ENCODE results near the gene SPATA9. TPM values are rescaled to one million over a fixed set of nuclear protein-coding genes. Genes with fewer than 3 reads are reported as not detected.
"Not testable (repeated sequence)": the region's sequence is repeated elsewhere in the genome, so short reads cannot be mapped to it uniquely, and the experiment has no call there.

Gene SPATA9
- total RNA-seq, 1 experiment from 2014 or later, result not detected

DNA sequence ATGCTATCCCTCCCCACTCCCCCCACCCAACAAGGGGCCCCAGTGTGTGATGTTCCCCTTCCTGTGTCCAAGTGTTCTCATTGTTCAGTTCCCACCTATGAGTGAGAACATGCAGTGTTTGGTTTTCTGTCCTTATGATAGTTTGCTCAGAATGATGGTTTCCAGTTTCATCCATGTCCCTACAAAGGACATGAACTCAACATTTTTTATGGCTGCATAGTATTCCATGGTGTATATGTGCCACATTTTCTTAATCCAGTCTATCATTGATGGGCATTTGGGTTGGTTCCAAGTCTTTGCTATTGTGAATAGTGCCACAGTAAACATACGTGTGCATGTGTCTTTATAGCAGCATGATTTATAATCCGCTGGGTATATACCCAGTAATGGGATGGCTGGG lies 49.8 kb downstream of the SPATA9 start:
- BruUV-seq (replicated peaks); H4K20me1 ChIP-seq (ENCODE audit: insufficient read depth); intact Hi-C loops (cut with micrococcal nuclease); H3K36me3 ChIP-seq (ENCODE audit: control insufficient read depth in 1 of 2, insufficient read depth in 2 of 2, low read length in 2 of 2); H3K4me2 ChIP-seq (ENCODE audit: low read length); H3K79me2 ChIP-seq (ENCODE audit: insufficient read depth, low read length); H3K9me3 ChIP-seq (ENCODE audit: control insufficient read depth in 1 of 2, insufficient read depth in 1 of 2, low read depth in 1 of 2, low read length in 2 of 2); DNase-seq (ENCODE audit: low read depth, low spot score); H3K9me2 ChIP-seq (ENCODE audit: insufficient read depth); CTCF ChIA-PET; H3K4me3 ChIP-seq (replicated peaks in 1 of 2; ENCODE audit: low read depth in 1 of 2, low read length in 2 of 2); H3K9ac ChIP-seq (ENCODE audit: low read length); POLR2A ChIA-PET; RAD21 ChIA-PET (ENCODE audit: low non-redundant PET in 1 of 2, low total read pairs in 2 of 2, uncharacterized antibody in 2 of 2, unreplicated experiment in 2 of 2); H3K27me3 ChIP-seq (ENCODE audit: insufficient read depth, low read length); H2AFZ ChIP-seq (ENCODE audit: low read depth, low read length, poor library complexity, severe bottlenecking); H3K27ac ChIP-seq (ENCODE audit: low read depth, low read length); ATAC-seq: not testable (repeated sequence)
- peaks cover 0 to 10% of the 10 kb centered on the region in 2 experiments; a peak in 2 of 4 replicates for H3K4me1 ChIP-seq (ENCODE audit: control insufficient read depth in 1 of 2, insufficient read depth in 2 of 2, low read length in 2 of 2)

- Histone ChIP-seq H3K4me2 (ENCODE audit: low read length) (no peak overlapping the region), H3K4me1 (ENCODE audit: control insufficient read depth in 1 of 2, insufficient read depth in 2 of 2, low read length in 2 of 2) (peaks cover 0 to 10% of the 10 kb centered on the region in 2 experiments; a peak in 2 of 4 replicates), H2AFZ (ENCODE audit: low read depth, low read length, poor library complexity, severe bottlenecking) (peak overlapping the region; percentile 27), H3K9me3 (ENCODE audit: control insufficient read depth in 1 of 2, insufficient read depth in 1 of 2, low read depth in 1 of 2, low read length in 2 of 2) (no peaks in the 10 kb centered on the region), H3K9me2 (ENCODE audit: insufficient read depth) (no peaks in the 10 kb centered on the region), H4K20me1 (ENCODE audit: insufficient read depth) (no peaks in the 10 kb centered on the region), H3K36me3 (ENCODE audit: control insufficient read depth in 1 of 2, insufficient read depth in 2 of 2, low read length in 2 of 2) (no peaks in the 10 kb centered on the region), H3K27ac (ENCODE audit: low read depth, low read length) (no peak overlapping the region), H3K27me3 (ENCODE audit: insufficient read depth, low read length) (no peaks in the 10 kb centered on the region), H3K9ac (ENCODE audit: low read length) (no peak overlapping the region), H3K4me3 (replicated peaks in 1 of 2; ENCODE audit: low read depth in 1 of 2, low read length in 2 of 2) (no peak overlapping the region), H3K79me2 (ENCODE audit: insufficient read depth, low read length) (no peaks in the 10 kb centered on the region)
- POLR2A ChIA-PET, result no interaction called here
- RAD21 ChIA-PET (ENCODE audit: low non-redundant PET in 1 of 2, low total read pairs in 2 of 2, uncharacterized antibody in 2 of 2, unreplicated experiment in 2 of 2), result no interaction called here
- no peak for TF ChIP-seq CBX3 (IDR thresholded peaks at IDR 0.05; ENCODE audit: low read depth)
- no peak for TF ChIP-seq SIN3A (IDR thresholded peaks at IDR 0.05; ENCODE audit: low read depth)
- TF ChIP-seq TCF7L2 (IDR thresholded peaks at IDR 0.05; ENCODE audit: borderline replicate concordance, extremely low read depth, insufficient read depth, insufficient read length), result no peak
- no peak for TF ChIP-seq EGR1 (IDR thresholded peaks at IDR 0.05; ENCODE audit: low read depth)
- no peak for TF ChIP-seq CEBPB (IDR thresholded peaks at IDR 0.05; ENCODE audit: low read depth)
- TF ChIP-seq ZFX (IDR thresholded peaks at IDR 0.05), result no peak
- TF ChIP-seq POLR2A (IDR thresholded peaks at IDR 0.05; ENCODE audit: borderline replicate concordance, extremely low read depth, insufficient read depth, insufficient read length), result no peak
- no peak for TF ChIP-seq YY1 (IDR thresholded peaks at IDR 0.05; ENCODE audit: extremely low read depth, insufficient replicate concordance, low read depth, low read length)
- TF ChIP-seq JUND (IDR thresholded peaks at IDR 0.05), result no peak
- no peak for TF ChIP-seq ZBTB33 (IDR thresholded peaks at IDR 0.05; ENCODE audit: extremely low read depth, insufficient replicate concordance, low read length)
- TF ChIP-seq ELF1 (IDR thresholded peaks at IDR 0.05; ENCODE audit: borderline replicate concordance, low read depth), result no peak
- no peak for TF ChIP-seq SRF (IDR thresholded peaks at IDR 0.05; ENCODE audit: low read depth)
- no peak for TF ChIP-seq RAD21 (IDR thresholded peaks at IDR 0.05; ENCODE audit: low read depth)
- TF ChIP-seq EZH2 (IDR thresholded peaks at IDR 0.05), result no peak
- no peak for TF ChIP-seq FOSL1 (IDR thresholded peaks at IDR 0.05; ENCODE audit: low read depth)
- TF ChIP-seq MAX (IDR thresholded peaks at IDR 0.05), result no peak
- no peak for TF ChIP-seq EZH2phosphoT487 (IDR thresholded peaks at IDR 0.05; ENCODE audit: borderline replicate concordance)
- no peak for TF ChIP-seq ATF3 (IDR thresholded peaks at IDR 0.05)
- TF ChIP-seq SP1 (IDR thresholded peaks at IDR 0.05; ENCODE audit: low read depth), result no peak
- BruUV-seq (replicated peaks), result no TSS peak
- CTCF ChIA-PET, result no interaction called here
- intact Hi-C loops (cut with micrococcal nuclease), result no loop called here
- DNase-seq (ENCODE audit: low read depth, low spot score) (no peak), ATAC-seq (peak; percentile 58)
These were observed 50.7 kb downstream of the SPATA9 start for GRCh38 chr5:95631991-95632675.

All from HCT116 (cell line).